Fibroblast of villous mesenchyme (primary cell): ENCODE results near the gene MACROD2. TPM values are rescaled to one million over a fixed set of nuclear protein-coding genes. Genes with fewer than 3 reads are reported as not detected.

ENCODE experiments used
- DNase-seq: peaks from one replicate; pipeline ENCODE4 v3.0.0-alpha.2; 2010; ENCODE audit warnings: low read depth
- H3K4me3 ChIP-seq: 2 replicates; pipeline ENCODE4 v1.5.1; 2011; ENCODE audit warnings: low read depth, mild to moderate bottlenecking, low read length
- total RNA-seq: library from RNA; depleted of rRNA; stranded (reverse); fragments of >200 nt; gene quantifications from 2 replicates; pipeline ENCODE4 v1.2.3, GENCODE V29; 2012
- TF ChIP-seq, protein P1 (sequence below): IDR thresholded peaks from 2 replicates; pipeline ENCODE4 v1.5.1; 2012; ENCODE audit warnings: low read depth, mild to moderate bottlenecking, low read length; ENCODE audit not compliant: insufficient read depth

MACROD2 gene
- total RNA-seq, 1 donor = 1.7 TPM

DNA sequence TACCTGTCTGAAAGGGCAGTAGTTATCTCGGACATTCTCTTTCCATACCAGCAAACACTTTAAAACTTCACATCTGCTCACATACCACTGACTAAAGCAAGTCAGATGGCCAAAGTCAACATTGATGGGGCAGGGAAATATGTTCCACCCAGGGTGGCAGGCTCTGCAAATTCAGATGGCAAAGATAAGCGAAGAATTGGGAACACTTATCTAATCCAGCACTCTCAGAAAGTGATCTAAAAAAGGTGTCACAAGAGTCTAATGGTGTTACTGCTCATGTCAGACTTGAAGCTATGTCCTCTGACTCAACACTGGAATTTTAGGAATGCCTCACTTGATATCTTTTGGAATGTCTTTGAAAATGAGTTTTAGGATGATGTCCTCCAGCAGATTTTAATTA is 1491.7 kb downstream of the MACROD2 start:
- no peak for DNase-seq
- H3K4me3 ChIP-seq = no peak overlapping the region
- TF ChIP-seq, protein P1, sequence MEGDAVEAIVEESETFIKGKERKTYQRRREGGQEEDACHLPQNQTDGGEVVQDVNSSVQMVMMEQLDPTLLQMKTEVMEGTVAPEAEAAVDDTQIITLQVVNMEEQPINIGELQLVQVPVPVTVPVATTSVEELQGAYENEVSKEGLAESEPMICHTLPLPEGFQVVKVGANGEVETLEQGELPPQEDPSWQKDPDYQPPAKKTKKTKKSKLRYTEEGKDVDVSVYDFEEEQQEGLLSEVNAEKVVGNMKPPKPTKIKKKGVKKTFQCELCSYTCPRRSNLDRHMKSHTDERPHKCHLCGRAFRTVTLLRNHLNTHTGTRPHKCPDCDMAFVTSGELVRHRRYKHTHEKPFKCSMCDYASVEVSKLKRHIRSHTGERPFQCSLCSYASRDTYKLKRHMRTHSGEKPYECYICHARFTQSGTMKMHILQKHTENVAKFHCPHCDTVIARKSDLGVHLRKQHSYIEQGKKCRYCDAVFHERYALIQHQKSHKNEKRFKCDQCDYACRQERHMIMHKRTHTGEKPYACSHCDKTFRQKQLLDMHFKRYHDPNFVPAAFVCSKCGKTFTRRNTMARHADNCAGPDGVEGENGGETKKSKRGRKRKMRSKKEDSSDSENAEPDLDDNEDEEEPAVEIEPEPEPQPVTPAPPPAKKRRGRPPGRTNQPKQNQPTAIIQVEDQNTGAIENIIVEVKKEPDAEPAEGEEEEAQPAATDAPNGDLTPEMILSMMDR = no peak

DNA sequence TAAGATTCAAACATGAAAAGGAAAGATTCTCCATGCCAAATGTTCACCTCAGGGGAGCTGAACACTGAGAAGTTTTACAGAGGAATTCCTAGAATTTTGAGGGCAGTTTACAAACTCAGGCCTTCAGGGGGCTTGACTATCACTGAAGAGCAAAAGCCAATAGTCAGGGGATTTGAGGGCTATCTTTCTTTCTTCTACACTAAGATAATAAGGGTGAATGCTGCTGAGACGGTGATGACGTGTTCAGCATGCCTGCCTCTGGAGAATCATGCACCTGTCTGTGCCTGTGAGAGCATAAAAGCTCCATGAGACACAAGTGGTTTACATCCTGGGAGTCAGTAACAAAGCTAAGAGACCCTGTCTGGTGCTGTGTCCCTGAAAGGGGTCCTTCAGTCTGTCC is 1492.4 kb downstream of the MACROD2 start:
- no peak for DNase-seq
- H3K4me3 ChIP-seq = no peak overlapping the region
- TF ChIP-seq, protein P1 = no peak

DNA sequence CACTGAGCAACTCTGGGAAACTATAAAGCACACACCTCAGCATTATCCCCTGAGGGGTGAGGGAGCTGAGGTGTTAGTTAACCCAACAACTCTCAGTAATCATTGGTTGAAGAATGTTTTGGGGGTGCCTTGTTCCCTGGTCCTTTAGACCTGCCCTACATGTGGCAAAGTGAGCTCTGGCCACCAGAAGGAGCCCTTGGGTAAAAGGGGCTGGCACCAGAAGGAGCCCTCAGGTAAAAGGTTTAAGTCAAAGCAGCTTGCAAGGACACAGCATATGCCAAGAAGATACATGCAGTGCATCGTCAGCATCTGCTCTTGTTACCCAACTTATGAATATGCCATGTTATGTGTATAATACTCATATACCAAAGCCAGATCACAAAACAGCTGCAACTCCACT is 1496.3 kb downstream of the MACROD2 start:
- TF ChIP-seq, protein P1 = no peak
- no peak overlapping the region for H3K4me3 ChIP-seq
- DNase-seq = no peak

DNA sequence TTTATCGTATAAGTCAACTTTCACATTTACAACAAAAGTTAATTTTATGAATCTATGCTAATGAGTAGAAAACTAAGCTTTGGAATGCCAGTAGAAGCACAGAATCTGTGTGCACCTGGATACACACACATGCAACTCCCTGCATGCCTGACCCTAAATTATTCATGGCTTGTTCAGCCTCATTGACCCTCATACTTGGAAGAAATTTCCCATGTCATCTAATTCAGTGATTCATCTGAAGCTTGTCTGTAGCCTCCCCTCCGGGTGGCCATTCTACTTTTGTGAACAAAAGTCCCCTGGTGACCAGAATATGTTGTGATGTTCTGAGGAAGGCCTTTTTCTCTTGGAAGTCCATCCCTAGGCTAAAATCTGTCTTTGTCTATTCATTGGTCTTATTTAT is 1499.5 kb downstream of the MACROD2 start:
- H3K4me3 ChIP-seq = no peak overlapping the region
- no peak for DNase-seq
- TF ChIP-seq, protein P1 = no peak

DNA sequence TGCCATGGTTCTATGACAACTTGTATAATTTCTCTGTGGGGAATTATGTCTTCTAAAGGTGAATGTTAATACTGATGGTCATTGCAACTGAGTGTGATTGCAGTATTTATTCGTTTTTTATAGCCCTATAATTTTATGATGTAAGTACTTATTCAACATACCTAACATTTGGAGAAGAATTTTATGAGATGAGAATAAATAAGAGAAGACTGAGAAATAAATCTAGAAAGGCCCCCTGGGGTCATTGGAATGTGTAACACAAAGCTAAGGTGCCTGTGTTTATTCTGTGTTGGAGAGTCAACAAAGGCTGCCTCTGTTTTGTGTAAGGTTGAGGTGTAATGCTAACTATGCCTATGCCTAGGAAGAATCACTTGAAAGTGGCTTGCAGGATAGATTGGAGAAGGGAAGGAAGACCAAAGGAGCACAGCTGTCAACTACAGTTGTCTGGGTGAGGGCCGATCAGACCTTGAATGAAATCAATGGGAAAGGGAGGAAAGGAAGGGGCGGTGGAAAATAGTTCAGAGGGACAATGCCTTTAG is 1501.3 kb downstream of the MACROD2 start:
- no peak overlapping the region for H3K4me3 ChIP-seq
- TF ChIP-seq, protein P1 = no peak

DNA sequence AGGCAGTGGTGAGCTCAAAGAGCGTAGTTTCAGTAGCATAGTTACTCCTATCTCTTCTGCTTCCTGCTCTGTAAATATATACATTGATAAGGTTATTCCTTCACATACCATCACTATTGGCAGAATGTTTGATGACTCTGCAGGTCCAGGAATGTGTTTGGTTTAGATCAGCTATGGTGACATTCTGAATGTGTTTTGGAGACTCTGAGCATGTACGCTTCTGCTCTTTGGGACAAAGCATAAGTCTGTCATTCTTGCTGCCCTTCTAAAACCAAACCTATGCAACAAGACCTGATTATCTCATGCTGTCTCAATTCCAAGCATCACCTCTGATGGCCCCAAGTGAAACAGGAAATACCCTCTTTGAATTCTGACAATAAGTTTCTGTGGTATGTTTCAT is 1503.6 kb downstream of the MACROD2 start:
- H3K4me3 ChIP-seq = no peak overlapping the region
- DNase-seq = no peak

More for the DNA sequence above, 1501.3 kb downstream of the MACROD2 start:
- DNase-seq = no peak

More for the DNA sequence above, 1503.6 kb downstream of the MACROD2 start:
- TF ChIP-seq, protein P1 = no peak
